ENCODE results near the gene LRRC32.

The LRRC32 gene

DNA sequence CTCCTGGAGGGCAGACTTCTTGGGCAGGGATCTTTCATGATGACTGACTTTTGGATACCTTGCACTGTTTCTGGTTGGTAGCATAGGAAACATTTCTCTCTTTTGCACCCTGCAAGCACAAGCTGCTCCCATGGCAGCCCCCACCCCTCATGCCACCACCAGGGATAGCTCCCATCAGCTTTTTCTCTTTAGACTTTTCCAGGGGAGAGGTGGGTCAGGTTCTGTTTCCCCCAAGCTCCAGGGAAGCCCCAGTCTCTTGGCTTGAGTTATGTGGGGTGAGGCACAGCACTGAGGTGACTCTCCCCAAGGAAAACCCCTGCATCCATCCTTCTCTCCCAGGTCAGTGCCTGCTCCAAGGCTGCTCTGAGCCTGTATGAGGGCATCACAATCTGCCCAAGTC is 22.5 kb downstream of the LRRC32 start:
- TF ChIP-seq, protein P1, sequence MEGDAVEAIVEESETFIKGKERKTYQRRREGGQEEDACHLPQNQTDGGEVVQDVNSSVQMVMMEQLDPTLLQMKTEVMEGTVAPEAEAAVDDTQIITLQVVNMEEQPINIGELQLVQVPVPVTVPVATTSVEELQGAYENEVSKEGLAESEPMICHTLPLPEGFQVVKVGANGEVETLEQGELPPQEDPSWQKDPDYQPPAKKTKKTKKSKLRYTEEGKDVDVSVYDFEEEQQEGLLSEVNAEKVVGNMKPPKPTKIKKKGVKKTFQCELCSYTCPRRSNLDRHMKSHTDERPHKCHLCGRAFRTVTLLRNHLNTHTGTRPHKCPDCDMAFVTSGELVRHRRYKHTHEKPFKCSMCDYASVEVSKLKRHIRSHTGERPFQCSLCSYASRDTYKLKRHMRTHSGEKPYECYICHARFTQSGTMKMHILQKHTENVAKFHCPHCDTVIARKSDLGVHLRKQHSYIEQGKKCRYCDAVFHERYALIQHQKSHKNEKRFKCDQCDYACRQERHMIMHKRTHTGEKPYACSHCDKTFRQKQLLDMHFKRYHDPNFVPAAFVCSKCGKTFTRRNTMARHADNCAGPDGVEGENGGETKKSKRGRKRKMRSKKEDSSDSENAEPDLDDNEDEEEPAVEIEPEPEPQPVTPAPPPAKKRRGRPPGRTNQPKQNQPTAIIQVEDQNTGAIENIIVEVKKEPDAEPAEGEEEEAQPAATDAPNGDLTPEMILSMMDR (IDR thresholded peaks at IDR 0.05) = no peak

DNA sequence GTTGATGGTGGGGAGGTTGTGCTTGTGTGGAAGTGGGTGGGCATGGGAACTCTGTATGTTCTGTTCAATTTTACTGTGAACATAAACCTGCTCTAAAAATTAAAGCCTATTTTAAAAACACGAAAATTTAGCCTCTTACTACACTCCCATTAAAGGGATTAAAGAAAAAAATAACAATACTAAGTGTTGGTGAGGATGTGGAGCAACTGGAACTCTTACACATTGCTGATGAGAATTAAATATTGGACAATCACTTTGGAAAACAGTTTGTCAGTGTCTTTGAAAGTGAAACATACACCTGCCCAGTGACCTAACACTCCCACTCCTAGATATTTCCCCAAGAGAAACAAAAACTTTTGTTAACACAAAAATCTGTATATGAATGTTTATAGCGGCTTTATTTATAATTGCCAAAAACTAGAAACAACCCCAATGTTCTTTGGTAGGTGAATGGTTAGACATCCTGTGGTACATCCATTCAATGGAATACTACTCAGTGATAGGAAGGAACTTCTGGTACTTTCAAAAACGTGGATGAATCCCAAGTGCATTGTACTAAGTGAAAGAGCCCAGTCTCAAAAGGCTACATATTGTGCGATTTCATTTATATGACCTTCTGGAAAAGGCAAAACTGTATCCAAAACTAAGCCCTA is 23.5 kb downstream of the LRRC32 start:
- TF ChIP-seq, protein P1 (IDR thresholded peaks at IDR 0.05) = no peak

DNA sequence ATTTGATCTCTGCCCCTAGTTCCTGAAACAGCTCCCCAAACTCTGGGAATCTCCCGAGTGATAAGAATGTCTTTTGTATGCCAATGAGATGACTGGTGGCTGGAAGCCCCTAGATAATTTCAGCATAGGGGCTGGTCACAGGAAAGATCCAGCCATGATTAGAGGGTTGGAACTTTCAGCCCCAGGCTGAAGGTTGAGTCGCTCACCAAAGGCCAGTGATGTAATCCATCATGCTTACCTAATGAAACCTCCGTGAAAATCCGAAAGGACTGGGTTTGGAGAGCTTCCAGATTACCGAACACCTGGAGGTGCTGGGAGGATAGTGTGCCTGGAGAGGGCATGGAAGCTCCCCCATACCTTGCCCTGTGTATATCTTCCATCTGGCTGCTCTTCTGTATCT is 26.0 kb downstream of the LRRC32 start:
- TF ChIP-seq, protein P1 (IDR thresholded peaks at IDR 0.05) = no peak

GRCh38 chr11:76642341-76642740 is 28.2 kb downstream of the LRRC32 start:
- TF ChIP-seq, protein P1 (IDR thresholded peaks at IDR 0.05) = no peak

- TF ChIP-seq, protein P1 (IDR thresholded peaks at IDR 0.05) = no peak
Measured at GRCh38 chr11:76641905-76642304, 28.6 kb downstream of the LRRC32 start.

DNA sequence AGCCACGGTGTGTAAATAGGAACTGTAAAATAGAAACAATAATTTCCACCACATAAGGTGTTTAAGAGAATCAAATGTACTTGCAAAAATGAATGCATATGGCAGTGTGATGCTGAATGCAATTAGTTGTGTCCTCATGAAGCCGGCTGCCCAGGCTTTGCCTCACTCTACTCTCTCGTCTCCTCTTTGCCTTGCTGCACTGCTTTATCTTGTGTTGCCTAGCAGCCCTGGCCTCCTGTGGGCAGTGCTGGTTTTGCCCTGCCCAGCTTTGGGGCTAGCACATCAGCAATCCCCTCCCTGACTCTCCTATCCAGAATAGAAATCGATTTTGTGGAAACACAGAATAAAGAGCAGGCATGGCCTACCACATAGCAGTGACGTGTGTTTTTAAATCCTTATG is 30.0 kb downstream of the LRRC32 start:
- TF ChIP-seq, protein P1 (IDR thresholded peaks at IDR 0.05) = no peak

GRCh38 chr11:76639621-76640020 is 30.9 kb downstream of the LRRC32 start:
- TF ChIP-seq, protein P1 (IDR thresholded peaks at IDR 0.05) = no peak

All from LNCAP (cell line).